Smooth muscle cell (in vitro differentiated cells): ENCODE data around the gene MAST3. TPM values are rescaled to one million over a fixed set of nuclear protein-coding genes. Genes with fewer than 3 reads are reported as not detected.

Source experiments
- DNase-seq: peaks from one replicate; lab custom pipeline; 2025; ENCODE audit not compliant: unreplicated experiment; lab: John Stamatoyannopoulos, UW
- H2AFZ ChIP-seq: fragments of 200-600 bp; sonication (generic); 2 replicates; pipeline ENCODE4 v1.6.0; 2016; ENCODE audit warnings: antibody characterized with exemption, low read depth, mild to moderate bottlenecking
- H3F3A ChIP-seq: fragments of 200-600 bp; sonication (generic); 2 replicates; pipeline ENCODE4 v1.6.0; 2017; ENCODE audit warnings: antibody characterized with exemption, low read depth
- H3K27ac ChIP-seq: fragments of 200-600 bp; sonication (generic); 2 replicates; pipeline ENCODE4 v1.5.1; 2016; ENCODE audit warnings: low read depth, mild to moderate bottlenecking
- H3K27me3 ChIP-seq: fragments of 200-600 bp; sonication (generic); 2 replicates; pipeline ENCODE4 v1.6.1; 2016; ENCODE audit warnings: low read depth, mild to moderate bottlenecking
- H3K36me3 ChIP-seq: fragments of 200-600 bp; sonication (generic); 2 replicates; pipeline ENCODE4 v1.5.1; 2016; ENCODE audit warnings: low read depth
- H3K4me1 ChIP-seq: fragments of 200-600 bp; sonication (generic); 2 replicates; pipeline ENCODE4 v1.5.1; 2016; ENCODE audit warnings: low read depth
- H3K4me2 ChIP-seq: fragments of 200-600 bp; sonication (generic); 2 replicates; pipeline ENCODE4 v1.6.0; 2016; ENCODE audit warnings: mild to moderate bottlenecking
- H3K4me3 ChIP-seq: fragments of 200-600 bp; sonication (generic); 2 replicates; pipeline ENCODE4 v1.5.1; 2016; ENCODE audit warnings: mild to moderate bottlenecking
- H3K79me2 ChIP-seq: fragments of 200-600 bp; sonication (generic); 2 replicates; pipeline ENCODE4 v1.6.0; 2016; ENCODE audit warnings: low read depth, mild to moderate bottlenecking
- H3K9ac ChIP-seq: fragments of 200-600 bp; sonication (generic); 2 replicates; pipeline ENCODE4 v1.6.0; 2016; ENCODE audit warnings: low read depth
- H3K9me3 ChIP-seq: fragments of 200-600 bp; sonication (generic); replicated peaks from 2 replicates; pipeline ENCODE4 v1.5.1; 2016; ENCODE audit warnings: low read depth
- H4K20me1 ChIP-seq: fragments of 200-600 bp; sonication (generic); 2 replicates; pipeline ENCODE4 v1.6.0; 2016; ENCODE audit warnings: low read depth
- WGBS: methylation state at CpG from one replicate; pipeline ENCODE4 v1.1.7; 2016; ENCODE audit warnings: low lambda C conversion rate; 5-methylcytosine and 5-hydroxymethylcytosine counted together
- polyA plus RNA-seq: library from polyadenylated mRNA; unstranded; fragments of >200 nt; fragmentation: Nextera tagmentation; extraction: Ambion mirVana; gene quantifications from 2 replicates; pipeline ENCODE4 v1.2.1, GENCODE V29; 2016
- total RNA-seq: library from RNA; depleted of rRNA; stranded (reverse); fragments of >200 nt; gene quantifications from 2 replicates; pipeline ENCODE4 v1.2.3, GENCODE V29; 2014
- TF ChIP-seq, protein P1 (sequence below): fragments of 200-600 bp; sonication (generic); IDR thresholded peaks from 2 replicates; pipeline ENCODE4 v1.5.1; 2017; ENCODE audit warnings: borderline replicate concordance, mild to moderate bottlenecking, antibody characterized with exemption; ENCODE audit not compliant: insufficient read depth, poor library complexity, severe bottlenecking

The MAST3 gene
- total and polyA plus RNA-seq, 2 experiments from 2014 or later, result 4.3 TPM

DNA sequence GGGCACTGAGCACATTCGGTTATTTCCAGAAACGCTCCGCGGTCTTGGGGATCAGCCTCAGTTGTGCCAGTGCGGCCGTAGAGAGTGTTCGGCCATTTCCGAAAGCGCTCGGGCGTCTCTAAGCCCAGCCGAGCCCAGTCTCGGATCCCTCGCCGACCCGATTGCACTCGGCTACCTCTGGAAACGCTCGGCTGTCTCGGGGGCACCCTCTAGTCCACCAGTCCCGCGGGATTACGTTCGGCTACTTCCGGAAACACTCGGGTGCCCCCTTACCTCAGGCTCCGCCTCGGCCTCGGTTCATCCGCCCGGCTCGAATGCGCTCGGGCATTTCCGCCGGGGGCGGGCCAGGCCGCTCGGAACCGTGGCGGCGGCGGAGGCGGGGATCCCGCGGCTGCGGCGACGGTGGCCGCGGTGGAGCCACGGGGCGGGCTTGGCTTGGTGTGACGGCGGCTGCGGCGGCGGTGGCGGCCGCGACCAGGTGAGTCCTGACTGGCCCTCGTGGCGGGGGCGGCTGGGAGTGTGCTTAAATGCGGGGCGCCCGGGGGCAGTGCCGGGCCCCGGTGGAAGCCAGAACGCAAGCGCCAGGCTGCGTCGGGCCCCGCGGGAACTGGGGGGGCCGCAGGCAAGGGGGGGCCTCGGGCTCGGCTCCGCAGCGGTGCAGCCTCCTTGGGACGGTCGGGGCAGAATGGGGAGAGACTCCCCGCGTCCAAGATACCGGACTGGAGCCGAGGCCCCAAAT is 55.4 kb downstream of the MAST3 start, which contains the start of gene PIK3R2:
TSS of gene PIK3R2 (plus strand) at position 347 of the 739 bp plus-strand sequence. CDS start 2,717 bp downstream, outside the sequence.
- under 1% methylated on average over 66 of the region's 86 CpGs for WGBS

DNA sequence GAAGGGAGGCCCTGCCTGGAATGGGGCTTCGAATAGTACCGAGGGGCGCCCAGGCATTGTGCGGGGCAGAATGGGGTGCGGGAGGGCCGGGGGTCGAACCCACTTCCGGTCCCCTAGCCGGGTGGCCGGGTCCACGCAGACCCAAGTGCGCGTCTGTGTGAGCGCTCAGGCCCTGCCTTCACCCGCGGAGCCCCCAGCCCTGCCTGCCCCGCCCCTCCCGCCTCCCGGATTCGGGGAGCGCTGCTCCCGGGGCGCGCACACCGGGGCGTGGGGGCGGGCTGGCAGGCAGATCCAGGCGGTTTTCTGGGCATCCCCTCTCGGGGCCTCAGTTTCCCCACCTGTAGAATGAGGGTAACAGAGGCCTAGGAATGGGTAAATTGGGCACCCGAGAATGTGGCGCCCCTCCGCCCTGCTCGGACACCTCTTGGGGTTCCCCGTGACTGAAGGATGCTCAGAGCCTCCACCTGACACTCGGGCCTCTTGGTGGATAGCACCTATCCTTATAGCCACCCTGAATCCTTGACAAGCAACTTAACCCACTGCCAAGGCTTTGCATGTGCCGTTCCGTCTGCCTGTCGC is 56.1 kb downstream of the MAST3 start:
- Histone ChIP-seq H3K27me3 (no peaks in the 10 kb centered on the region), H3K9ac (peak overlapping the region; percentile 97), H3F3A (peaks cover 5% of the 10 kb centered on the region), H3K36me3 (no peaks in the 10 kb centered on the region), H2AFZ (peak overlapping the region; percentile 65), H3K4me1 (peaks cover 12% of the 10 kb centered on the region), H3K79me2 (peaks cover 24% of the 10 kb centered on the region), H3K4me3 (peak overlapping the region; percentile 83), H3K9me3 (no peaks in the 10 kb centered on the region), H4K20me1 (peaks cover 31% of the 10 kb centered on the region), H3K4me2 (peak overlapping the region; percentile 99), H3K27ac (peak overlapping the region; percentile 27)
- 5% methylated on average over 22 of the region's 38 CpGs for WGBS
- TF ChIP-seq, protein P1, sequence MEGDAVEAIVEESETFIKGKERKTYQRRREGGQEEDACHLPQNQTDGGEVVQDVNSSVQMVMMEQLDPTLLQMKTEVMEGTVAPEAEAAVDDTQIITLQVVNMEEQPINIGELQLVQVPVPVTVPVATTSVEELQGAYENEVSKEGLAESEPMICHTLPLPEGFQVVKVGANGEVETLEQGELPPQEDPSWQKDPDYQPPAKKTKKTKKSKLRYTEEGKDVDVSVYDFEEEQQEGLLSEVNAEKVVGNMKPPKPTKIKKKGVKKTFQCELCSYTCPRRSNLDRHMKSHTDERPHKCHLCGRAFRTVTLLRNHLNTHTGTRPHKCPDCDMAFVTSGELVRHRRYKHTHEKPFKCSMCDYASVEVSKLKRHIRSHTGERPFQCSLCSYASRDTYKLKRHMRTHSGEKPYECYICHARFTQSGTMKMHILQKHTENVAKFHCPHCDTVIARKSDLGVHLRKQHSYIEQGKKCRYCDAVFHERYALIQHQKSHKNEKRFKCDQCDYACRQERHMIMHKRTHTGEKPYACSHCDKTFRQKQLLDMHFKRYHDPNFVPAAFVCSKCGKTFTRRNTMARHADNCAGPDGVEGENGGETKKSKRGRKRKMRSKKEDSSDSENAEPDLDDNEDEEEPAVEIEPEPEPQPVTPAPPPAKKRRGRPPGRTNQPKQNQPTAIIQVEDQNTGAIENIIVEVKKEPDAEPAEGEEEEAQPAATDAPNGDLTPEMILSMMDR, result no peak
- no peak for DNase-seq

More for the DNA sequence above, 55.4 kb downstream of the MAST3 start, which contains the start of gene PIK3R2:
- H3K4me3 ChIP-seq, result peak within 1 kb of the TSS; percentile 83
- H3K79me2 ChIP-seq, result peaks cover 24% of the 10 kb centered on the region
- peak within 1 kb of the TSS; percentile 78 for H2AFZ ChIP-seq
- H3K36me3 ChIP-seq, result no peaks in the 10 kb centered on the region
- H3K9ac ChIP-seq, result peak within 1 kb of the TSS; percentile 97
- H3K9me3 ChIP-seq, result no peaks in the 10 kb centered on the region
- H3K4me1 ChIP-seq, result peaks cover 12% of the 10 kb centered on the region
- peak within 1 kb of the TSS; percentile 94 for H3K27ac ChIP-seq
- peak within 1 kb of the TSS; percentile 99 for H3K4me2 ChIP-seq
- peak; percentile 88 for DNase-seq
- TF ChIP-seq, protein P1, result no peak
- H4K20me1 ChIP-seq, result peaks cover 31% of the 10 kb centered on the region
- H3F3A ChIP-seq, result peaks cover 5% of the 10 kb centered on the region
- no peaks in the 10 kb centered on the region for H3K27me3 ChIP-seq

DNA sequence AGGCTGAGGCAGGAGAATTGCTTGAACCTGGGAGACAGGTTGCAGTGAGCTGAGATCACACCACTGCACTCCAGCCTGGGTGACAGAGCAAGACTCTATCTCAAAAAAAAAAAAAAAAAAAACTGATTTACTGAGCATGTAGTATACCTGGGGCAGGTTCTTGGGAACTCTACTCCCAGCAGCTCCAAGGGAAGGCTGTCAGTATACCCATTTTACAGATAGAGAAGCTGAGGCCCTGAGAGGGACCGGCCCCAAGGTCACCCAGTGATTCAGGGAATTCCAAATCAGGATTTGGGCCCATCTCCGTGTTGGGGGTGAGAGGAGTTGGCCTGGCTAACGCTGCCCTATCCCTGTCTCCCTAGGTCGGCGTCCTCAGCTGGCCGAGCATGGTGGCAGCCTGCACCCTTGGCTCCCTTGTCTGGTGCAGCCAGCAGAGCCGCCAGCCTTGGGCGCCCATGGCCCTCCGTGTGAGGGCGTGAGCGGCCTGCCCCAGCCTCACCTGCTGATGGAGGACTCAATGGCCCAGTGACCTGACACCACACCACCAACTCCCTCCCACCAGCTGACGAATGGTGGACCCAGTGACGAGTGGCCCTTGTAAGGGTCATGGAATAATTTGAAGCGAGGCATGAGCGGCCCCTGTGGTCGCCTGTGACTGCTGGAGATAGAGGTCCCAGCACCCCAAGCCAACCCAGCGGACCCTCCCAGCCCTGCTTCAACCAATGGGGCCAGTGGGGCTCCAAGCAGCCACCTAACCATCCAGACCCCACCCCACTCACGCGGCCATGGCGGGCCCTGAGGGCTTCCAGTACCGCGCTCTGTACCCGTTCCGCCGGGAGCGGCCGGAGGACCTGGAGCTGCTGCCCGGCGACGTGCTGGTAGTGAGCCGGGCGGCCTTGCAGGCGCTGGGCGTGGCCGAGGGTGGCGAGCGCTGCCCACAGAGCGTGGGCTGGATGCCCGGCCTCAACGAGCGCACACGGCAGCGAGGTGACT is 57.8 kb downstream of the MAST3 start:
- Histone ChIP-seq H2AFZ (no peak overlapping the region), H3K27me3 (no peaks in the 10 kb centered on the region), H3K4me3 (no peak overlapping the region), H3K4me2 (no peak overlapping the region), H4K20me1 (peaks cover 36% of the 10 kb centered on the region), H3K27ac (no peak overlapping the region), H3K36me3 (no peaks in the 10 kb centered on the region), H3K79me2 (peaks cover 24% of the 10 kb centered on the region), H3K9ac (no peak overlapping the region), H3F3A (peaks cover 5% of the 10 kb centered on the region), H3K4me1 (peaks cover 12% of the 10 kb centered on the region), H3K9me3 (no peaks in the 10 kb centered on the region)
- TF ChIP-seq, protein P1, result no peak
- WGBS, result 96% methylated on average over 43 of the region's 43 CpGs
- no peak for DNase-seq
